ENCODE data around the gene TMEM164. TPM values are rescaled to one million over a fixed set of nuclear protein-coding genes. Genes with fewer than 3 reads are reported as not detected.

Gene TMEM164
- total and polyA plus RNA-seq, 2 experiments from 2014 or later: 3.4 to 17.2 TPM

DNA sequence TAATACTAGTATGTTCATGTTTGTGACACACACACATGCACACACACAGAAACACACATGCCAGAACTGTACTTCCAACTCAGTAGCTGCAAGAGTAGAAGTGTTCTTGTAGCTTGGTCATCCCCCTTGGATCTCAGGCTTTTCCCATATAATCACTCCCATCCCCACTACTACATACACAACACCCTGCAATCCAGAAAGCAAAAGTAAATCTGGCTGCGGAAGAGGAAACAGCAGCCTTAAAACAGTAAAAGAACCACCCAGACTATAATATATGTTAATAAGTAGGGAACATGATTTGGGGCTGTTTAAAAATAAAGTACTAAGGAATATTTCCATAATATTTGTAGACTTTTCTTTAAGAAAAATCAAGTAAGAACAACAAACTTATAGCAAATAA is 211.8 kb downstream of the TMEM164 start (continued):
- TF ChIP-seq ETS1 (IDR thresholded peaks at IDR 0.05): no peak

- H3K9me3 Mint-ChIP-seq: no peaks in the 10 kb centered on the region
- no peak overlapping the region for H2AFZ ChIP-seq
- H3K79me2 ChIP-seq (replicated peaks; ENCODE audit: insufficient read depth): no peaks in the 10 kb centered on the region; the same call in 1 of the 2 replicates
- peaks cover 5% of the 10 kb centered on the region; the same call in 2 of the 3 replicates for H3K4me1 Mint-ChIP-seq
- H3K4me3 ChIP-seq: no peak overlapping the region
- peaks cover 2% of the 10 kb centered on the region for H3K27me3 Mint-ChIP-seq (ENCODE audit: insufficient read depth, low read depth, poor library complexity)
- H3K4me2 ChIP-seq: no peak overlapping the region
- H3K27me3 ChIP-seq (ENCODE audit: insufficient read depth): no peaks in the 10 kb centered on the region
- no peak overlapping the region for H3K27ac Mint-ChIP-seq
- no peak overlapping the region for H3K27ac ChIP-seq (ENCODE audit: low read depth)
- no peaks in the 10 kb centered on the region; the same call in 1 of the 2 replicates for H3K36me3 ChIP-seq (ENCODE audit: insufficient read depth)
- H3K4me3 Mint-ChIP-seq: no peak overlapping the region
- H3F3A ChIP-seq (replicated peaks; ENCODE audit: low read depth): no peaks in the 10 kb centered on the region
- no peaks in the 10 kb centered on the region for H3K9me2 ChIP-seq (ENCODE audit: insufficient read depth)
- H3K4me1 ChIP-seq (ENCODE audit: insufficient read depth): no peaks in the 10 kb centered on the region; the same call in 1 of the 2 replicates
- no peaks in the 10 kb centered on the region for H3K36me3 Mint-ChIP-seq (ENCODE audit: low read depth)
- ATAC-seq: no peak
- no peak for DNase-seq (ENCODE audit: low spot score)
- H4K20me1 ChIP-seq (replicated peaks; ENCODE audit: insufficient read depth): no peaks in the 10 kb centered on the region; the same call in none of the 2 replicates
- TF ChIP-seq CREB1 (CRISPR knock-in tag; IDR thresholded peaks at IDR 0.05; ENCODE audit: low read depth) (no peak), JUNB (IDR thresholded peaks at IDR 0.05; ENCODE audit: unreplicated experiment) (no peak), EZH2phosphoT487 (IDR thresholded peaks at IDR 0.05; ENCODE audit: unreplicated experiment) (no peak), ETS1 (IDR thresholded peaks at IDR 0.05) (no peak), NANOG (IDR thresholded peaks at IDR 0.05; ENCODE audit: borderline replicate concordance) (no peak), ZNF114 (CRISPR knock-in tag; IDR thresholded peaks at IDR 0.05) (no peak), ZNF462 (CRISPR knock-in tag; IDR thresholded peaks at IDR 0.05) (no peak), ZNF331 (CRISPR knock-in tag; IDR thresholded peaks at IDR 0.05; ENCODE audit: low read depth) (no peak), POLR2AphosphoS5 (IDR thresholded peaks at IDR 0.05; ENCODE audit: low read depth) (no peak), STAT1 (IDR thresholded peaks at IDR 0.05; ENCODE audit: unreplicated experiment) (no peak)
- TF ChIP-seq, protein P1, sequence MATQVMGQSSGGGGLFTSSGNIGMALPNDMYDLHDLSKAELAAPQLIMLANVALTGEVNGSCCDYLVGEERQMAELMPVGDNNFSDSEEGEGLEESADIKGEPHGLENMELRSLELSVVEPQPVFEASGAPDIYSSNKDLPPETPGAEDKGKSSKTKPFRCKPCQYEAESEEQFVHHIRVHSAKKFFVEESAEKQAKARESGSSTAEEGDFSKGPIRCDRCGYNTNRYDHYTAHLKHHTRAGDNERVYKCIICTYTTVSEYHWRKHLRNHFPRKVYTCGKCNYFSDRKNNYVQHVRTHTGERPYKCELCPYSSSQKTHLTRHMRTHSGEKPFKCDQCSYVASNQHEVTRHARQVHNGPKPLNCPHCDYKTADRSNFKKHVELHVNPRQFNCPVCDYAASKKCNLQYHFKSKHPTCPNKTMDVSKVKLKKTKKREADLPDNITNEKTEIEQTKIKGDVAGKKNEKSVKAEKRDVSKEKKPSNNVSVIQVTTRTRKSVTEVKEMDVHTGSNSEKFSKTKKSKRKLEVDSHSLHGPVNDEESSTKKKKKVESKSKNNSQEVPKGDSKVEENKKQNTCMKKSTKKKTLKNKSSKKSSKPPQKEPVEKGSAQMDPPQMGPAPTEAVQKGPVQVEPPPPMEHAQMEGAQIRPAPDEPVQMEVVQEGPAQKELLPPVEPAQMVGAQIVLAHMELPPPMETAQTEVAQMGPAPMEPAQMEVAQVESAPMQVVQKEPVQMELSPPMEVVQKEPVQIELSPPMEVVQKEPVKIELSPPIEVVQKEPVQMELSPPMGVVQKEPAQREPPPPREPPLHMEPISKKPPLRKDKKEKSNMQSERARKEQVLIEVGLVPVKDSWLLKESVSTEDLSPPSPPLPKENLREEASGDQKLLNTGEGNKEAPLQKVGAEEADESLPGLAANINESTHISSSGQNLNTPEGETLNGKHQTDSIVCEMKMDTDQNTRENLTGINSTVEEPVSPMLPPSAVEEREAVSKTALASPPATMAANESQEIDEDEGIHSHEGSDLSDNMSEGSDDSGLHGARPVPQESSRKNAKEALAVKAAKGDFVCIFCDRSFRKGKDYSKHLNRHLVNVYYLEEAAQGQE (IDR thresholded peaks at IDR 0.05; ENCODE audit: unreplicated experiment): no peak
- TF ChIP-seq, protein P2, sequence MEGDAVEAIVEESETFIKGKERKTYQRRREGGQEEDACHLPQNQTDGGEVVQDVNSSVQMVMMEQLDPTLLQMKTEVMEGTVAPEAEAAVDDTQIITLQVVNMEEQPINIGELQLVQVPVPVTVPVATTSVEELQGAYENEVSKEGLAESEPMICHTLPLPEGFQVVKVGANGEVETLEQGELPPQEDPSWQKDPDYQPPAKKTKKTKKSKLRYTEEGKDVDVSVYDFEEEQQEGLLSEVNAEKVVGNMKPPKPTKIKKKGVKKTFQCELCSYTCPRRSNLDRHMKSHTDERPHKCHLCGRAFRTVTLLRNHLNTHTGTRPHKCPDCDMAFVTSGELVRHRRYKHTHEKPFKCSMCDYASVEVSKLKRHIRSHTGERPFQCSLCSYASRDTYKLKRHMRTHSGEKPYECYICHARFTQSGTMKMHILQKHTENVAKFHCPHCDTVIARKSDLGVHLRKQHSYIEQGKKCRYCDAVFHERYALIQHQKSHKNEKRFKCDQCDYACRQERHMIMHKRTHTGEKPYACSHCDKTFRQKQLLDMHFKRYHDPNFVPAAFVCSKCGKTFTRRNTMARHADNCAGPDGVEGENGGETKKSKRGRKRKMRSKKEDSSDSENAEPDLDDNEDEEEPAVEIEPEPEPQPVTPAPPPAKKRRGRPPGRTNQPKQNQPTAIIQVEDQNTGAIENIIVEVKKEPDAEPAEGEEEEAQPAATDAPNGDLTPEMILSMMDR (conservative IDR thresholded peaks at IDR 0.05; ENCODE audit: low read depth in 2 of 2): no peak
These were observed 212.5 kb downstream of the TMEM164 start for GRCh38 chrX:110215411-110215810.
